HL-60 (cell line): ENCODE data around the gene DAB2IP.

Source experiments
- DNase-seq, 2 experiments: peaks; one replicate each; pipeline ENCODE4 v3.0.0-alpha.2; 2010 to 2020; ENCODE audit warnings: low read depth in 1 of 2, low spot score in 1 of 2
- H3K27ac ChIP-seq: fragments of 250-450 bp; sonication (Bioruptor Pico); replicated peaks from 2 replicates; pipeline ENCODE4 v1.5.1; 2020; ENCODE audit warnings: mild to moderate bottlenecking, moderate library complexity
- H3K27me3 ChIP-seq: fragments of 250-450 bp; sonication (Bioruptor Pico); 2 replicates; pipeline ENCODE4 v1.5.1; 2021; ENCODE audit warnings: mild to moderate bottlenecking, moderate library complexity; ENCODE audit not compliant: insufficient read depth, poor library complexity, severe bottlenecking
- H3K4me3 ChIP-seq: replicated peaks from 2 replicates; pipeline ENCODE4 v1.5.1; 2011; ENCODE audit warnings: mild to moderate bottlenecking, control low read depth, low read length; ENCODE audit not compliant: insufficient read depth
- GABPA ChIP-seq: IDR thresholded peaks from 2 replicates; pipeline ENCODE4 v1.6.1; 2012; ENCODE audit warnings: low read depth
- POLR2AphosphoS5 ChIP-seq: IDR thresholded peaks from 2 replicates; pipeline ENCODE4 v1.6.1; 2012; ENCODE audit warnings: low read depth
- REST ChIP-seq: IDR thresholded peaks from 2 replicates; pipeline ENCODE4 v1.6.1; 2012; ENCODE audit warnings: low read depth; ENCODE audit not compliant: insufficient replicate concordance
- SPI1 ChIP-seq: IDR thresholded peaks from 2 replicates; pipeline ENCODE4 v1.6.1; 2012; ENCODE audit warnings: low read depth, mild to moderate bottlenecking, borderline replicate concordance
- TF ChIP-seq, protein P1 (sequence below): IDR thresholded peaks from one replicate; pipeline ENCODE4 v1.5.1; 2011; ENCODE audit warnings: low read length, control low read depth, inconsistent platforms; ENCODE audit not compliant: insufficient read depth

Gene DAB2IP

GRCh38 chr9:121648172-121648571 lies 3.3 kb upstream of the DAB2IP start:
- DNase-seq, result no peak
- Histone ChIP-seq H3K4me3 (no peak overlapping the region), H3K27me3 (peaks cover 35% of the 10 kb centered on the region), H3K27ac (no peak overlapping the region)
- TF ChIP-seq SPI1, result no peak
- no peak for TF ChIP-seq REST
- no peak for TF ChIP-seq POLR2AphosphoS5
- TF ChIP-seq, protein P1, sequence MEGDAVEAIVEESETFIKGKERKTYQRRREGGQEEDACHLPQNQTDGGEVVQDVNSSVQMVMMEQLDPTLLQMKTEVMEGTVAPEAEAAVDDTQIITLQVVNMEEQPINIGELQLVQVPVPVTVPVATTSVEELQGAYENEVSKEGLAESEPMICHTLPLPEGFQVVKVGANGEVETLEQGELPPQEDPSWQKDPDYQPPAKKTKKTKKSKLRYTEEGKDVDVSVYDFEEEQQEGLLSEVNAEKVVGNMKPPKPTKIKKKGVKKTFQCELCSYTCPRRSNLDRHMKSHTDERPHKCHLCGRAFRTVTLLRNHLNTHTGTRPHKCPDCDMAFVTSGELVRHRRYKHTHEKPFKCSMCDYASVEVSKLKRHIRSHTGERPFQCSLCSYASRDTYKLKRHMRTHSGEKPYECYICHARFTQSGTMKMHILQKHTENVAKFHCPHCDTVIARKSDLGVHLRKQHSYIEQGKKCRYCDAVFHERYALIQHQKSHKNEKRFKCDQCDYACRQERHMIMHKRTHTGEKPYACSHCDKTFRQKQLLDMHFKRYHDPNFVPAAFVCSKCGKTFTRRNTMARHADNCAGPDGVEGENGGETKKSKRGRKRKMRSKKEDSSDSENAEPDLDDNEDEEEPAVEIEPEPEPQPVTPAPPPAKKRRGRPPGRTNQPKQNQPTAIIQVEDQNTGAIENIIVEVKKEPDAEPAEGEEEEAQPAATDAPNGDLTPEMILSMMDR, result no peak
- no peak for TF ChIP-seq GABPA

- TF ChIP-seq, protein P1, result no peak
- TF ChIP-seq POLR2AphosphoS5 (no peak), GABPA (no peak), SPI1 (no peak), REST (no peak)
- no peak for DNase-seq
- Histone ChIP-seq H3K4me3 (no peak overlapping the region), H3K27ac (no peak overlapping the region), H3K27me3 (peaks cover 41% of the 10 kb centered on the region)
Observed at GRCh38 chr9:121648799-121649198, 2.6 kb upstream of the DAB2IP start.

DNA sequence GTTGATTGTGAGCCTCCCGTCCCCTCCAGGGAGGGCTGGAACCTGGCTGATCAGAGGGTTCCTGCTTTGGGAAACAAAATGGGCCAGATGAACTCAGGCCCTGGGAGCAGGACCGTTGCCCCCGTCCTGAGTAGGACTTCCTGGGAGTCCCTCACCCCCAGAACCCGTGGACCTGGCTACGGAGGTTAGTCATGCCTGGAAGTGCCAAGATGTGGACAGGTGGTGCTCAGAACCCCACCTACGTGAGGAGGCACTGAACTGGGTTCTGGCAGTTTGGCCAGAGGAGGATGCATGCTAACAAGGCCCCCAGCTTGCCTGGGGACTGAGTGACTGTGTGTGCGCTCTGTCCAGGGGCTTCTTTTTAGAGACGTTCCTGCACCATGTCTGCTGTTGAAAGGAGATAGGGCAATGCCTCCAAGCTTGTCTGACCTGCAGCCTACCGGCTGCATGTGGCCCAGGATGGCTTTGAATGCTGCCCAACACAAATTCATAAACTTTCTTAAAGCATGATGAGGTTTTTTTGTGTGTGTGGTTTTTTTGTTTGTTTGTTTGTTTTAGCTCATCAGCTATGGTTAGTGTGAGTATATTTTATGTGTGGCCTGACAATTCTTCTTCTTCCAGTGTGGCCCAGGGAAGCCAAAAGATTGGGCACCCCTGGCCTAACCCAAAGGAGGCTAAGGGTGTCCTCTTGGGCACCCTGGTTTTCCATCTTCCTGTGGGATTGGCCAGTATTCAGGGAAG lies 1.8 kb upstream of the DAB2IP start:
- TF ChIP-seq GABPA (no peak), POLR2AphosphoS5 (no peak), SPI1 (no peak), REST (no peak)
- TF ChIP-seq, protein P1, result no peak
- no peak overlapping the region for H3K27ac ChIP-seq
- no peak for DNase-seq
- no peak overlapping the region for H3K4me3 ChIP-seq
- H3K27me3 ChIP-seq, result peaks cover 44% of the 10 kb centered on the region
